ENCODE data around the gene GTF3C4. TPM values are rescaled to one million over a fixed set of nuclear protein-coding genes. Genes with fewer than 3 reads are reported as not detected.

Gene GTF3C4
- total and polyA plus RNA-seq, 2 experiments from 2014 or later: 9.5 to 39.6 TPM

- TF ChIP-seq ZNF462 (CRISPR knock-in tag; IDR thresholded peaks at IDR 0.05) (no peak), POLR2AphosphoS5 (IDR thresholded peaks at IDR 0.05; ENCODE audit: low read depth) (no peak), CREB1 (CRISPR knock-in tag; IDR thresholded peaks at IDR 0.05; ENCODE audit: low read depth) (no peak), NANOG (IDR thresholded peaks at IDR 0.05; ENCODE audit: borderline replicate concordance) (no peak), CTCF (conservative IDR thresholded peaks at IDR 0.05; ENCODE audit: low read depth in 2 of 2) (no peak), EZH2 (IDR thresholded peaks at IDR 0.05; ENCODE audit: low read depth, unreplicated experiment) (no peak), JUNB (IDR thresholded peaks at IDR 0.05; ENCODE audit: unreplicated experiment) (no peak), STAT1 (IDR thresholded peaks at IDR 0.05; ENCODE audit: unreplicated experiment) (no peak), ETS1 (IDR thresholded peaks at IDR 0.05) (no peak)
Observed at GRCh38 chr9:132681561-132681960, 11.3 kb downstream of the GTF3C4 start (continued).

All from GM23338 (cell line).